Motor neuron (in vitro differentiated cells): ENCODE results near the gene ABR. TPM values are rescaled to one million over a fixed set of nuclear protein-coding genes. Genes with fewer than 3 reads are reported as not detected.
"Not testable (repeated sequence)": the region's sequence is repeated elsewhere in the genome, so short reads cannot be mapped to it uniquely, and the experiment has no call there.

Experiments
- ATAC-seq, 8 experiments: fragments of 200-7000 bp; cut with Tn5 transposase; replicated peaks in 6 of 8; 2 replicates each; pipeline ENCODE4 v1.8.0; 2021; ENCODE audit warnings: mild to moderate bottlenecking in 8 of 8, moderate library complexity in 8 of 8
- H3K27ac ChIP-seq, 2 donors: fragments of 250-450 bp; sonication (Bioruptor Pico); 2 replicates each; pipeline ENCODE4 v1.9.0; 2021; ENCODE audit warnings: antibody characterized with exemption in 2 of 2, mild to moderate bottlenecking in 2 of 2, moderate library complexity in 1 of 2
- H3K4me1 ChIP-seq, 2 donors: fragments of 250-450 bp; sonication (Bioruptor Pico); replicated peaks in 1 of 2; 2 replicates each; pipeline ENCODE4 v1.6.1; 2021; ENCODE audit warnings: antibody characterized with exemption in 2 of 2, mild to moderate bottlenecking in 2 of 2, moderate library complexity in 1 of 2
- H3K4me3 ChIP-seq, 5 donors: fragments of 250-450 bp; sonication (Bioruptor Pico); 2 replicates each; pipeline ENCODE4 v1.9.0; 2021; ENCODE audit warnings: antibody characterized with exemption in 5 of 5, mild to moderate bottlenecking in 5 of 5, moderate library complexity in 4 of 5
- WGBS, 10 experiments: fragments of 450-650 bp; shearing (Covaris generic); methylation state at CpG; one replicate each; pipeline ENCODE4 v1.0.0; 2022; 5-methylcytosine and 5-hydroxymethylcytosine counted together
- in situ Hi-C, 9 experiments: fragments of 400-800 bp; cut with MboI; loops; one replicate each; pipeline ENCODE4 v1.15.0; 2021; ENCODE audit warnings: low sequenced_read_pairs in 9 of 9, low pct_unique_long_range_greater_than_20kb in 2 of 9; ENCODE audit not compliant: unreplicated experiment in 9 of 9
- total RNA-seq, 8 experiments: library from RNA; unstranded; fragments of 300-600 nt; gene quantifications; 2 replicates each; pipeline versions ENCODE4 v1.2.3 to v1.2.4, GENCODE V29; 2022

ABR gene
- total RNA-seq, 8 experiments from 2014 or later: 21.4 to 87.4 (median 33.1) TPM

GRCh38 chr17:1165836-1166235 is 13.9 kb downstream of the ABR start:
- WGBS, 10 experiments: 60 to 70% methylated on average over 2 to 4 of the region's 19 CpGs; no CpG with 5 or more reads in 8 of the 10 experiments
- Histone ChIP-seq H3K4me3 (no peak overlapping the region), H3K27ac (no peak overlapping the region), H3K4me1 (peaks cover 18 to 28% of the 10 kb centered on the region in 2 donors)
- ATAC-seq: no peak
- in situ Hi-C loops: no loop called here

- H3K4me1 ChIP-seq: peaks cover 16 to 24% of the 10 kb centered on the region in 2 donors
- H3K4me3 ChIP-seq: no peak overlapping the region
- in situ Hi-C loops: no loop called here
- no peak overlapping the region for H3K27ac ChIP-seq
- WGBS, 10 experiments: 33 to 100% (median 88%) methylated on average over 1 to 9 of the region's 12 CpGs; no CpG with 5 or more reads in 3 of the 10 experiments
- no peak for ATAC-seq
Observed at GRCh38 chr17:1164935-1165556, 14.7 kb downstream of the ABR start.

- in situ Hi-C loops: no loop called here
- H3K27ac ChIP-seq: no peak overlapping the region
- WGBS, 10 experiments: 81 to 100% (median 92%) methylated on average over 2 to 6 of the region's 16 CpGs; no CpG with 5 or more reads in 4 of the 10 experiments
- ATAC-seq: peak in 3 of 8 experiments; percentile 10 to 19 (median 14)
- no peak overlapping the region for H3K4me3 ChIP-seq
- H3K4me1 ChIP-seq: peaks cover 0 to 8% of the 10 kb centered on the region in 2 donors
Observed at GRCh38 chr17:1162116-1162855, 17.5 kb downstream of the ABR start.

- in situ Hi-C loops: no loop called here
- peak in 4 of 8 experiments; percentile 29 to 71 (median 46) for ATAC-seq
- 47 to 100% (median 81%) methylated on average over 1 to 21 of the region's 32 CpGs; no CpG with 5 or more reads in 3 of the 10 experiments for WGBS, 10 experiments
- Histone ChIP-seq H3K4me3 (no peak overlapping the region), H3K27ac (no peak overlapping the region), H3K4me1 (no peaks in the 10 kb centered on the region)
Observed at GRCh38 chr17:1160591-1161390, 19.0 kb downstream of the ABR start.

GRCh38 chr17:1159431-1160180 is 20.2 kb downstream of the ABR start:
- 87 to 100% (median 97%) methylated on average over 3 to 9 of the region's 28 CpGs; no CpG with 5 or more reads in 7 of the 10 experiments for WGBS, 10 experiments
- H3K27ac ChIP-seq: no peak overlapping the region
- in situ Hi-C loops: no loop called here
- no peak overlapping the region for H3K4me3 ChIP-seq
- H3K4me1 ChIP-seq: peaks cover 1 to 2% of the 10 kb centered on the region in 2 donors
- no peak for ATAC-seq

- in situ Hi-C loops: no loop called here
- Histone ChIP-seq H3K4me1 (peaks cover 9% of the 10 kb centered on the region in 2 donors), H3K4me3 (no peak overlapping the region), H3K27ac (no peak overlapping the region)
- ATAC-seq: no peak
- 60 to 100% (median 94%) methylated on average over 1 to 6 of the region's 8 CpGs; no CpG with 5 or more reads in 2 of the 10 experiments for WGBS, 10 experiments
Observed at GRCh38 chr17:1158879-1159278, 20.9 kb downstream of the ABR start.

GRCh38 chr17:1156864-1157263 is 22.9 kb downstream of the ABR start:
- no peak for ATAC-seq
- H3K27ac ChIP-seq: no peak overlapping the region
- peaks cover 10 to 15% of the 10 kb centered on the region in 2 donors for H3K4me1 ChIP-seq
- no peak overlapping the region for H3K4me3 ChIP-seq
- WGBS, 10 experiments: 60 to 96% (median 93%) methylated on average over 1 to 9 of the region's 12 CpGs; no CpG with 5 or more reads in 3 of the 10 experiments
- in situ Hi-C loops: no loop called here

- no peak overlapping the region for H3K4me3 ChIP-seq
- in situ Hi-C loops: no loop called here
- peaks cover 15 to 18% of the 10 kb centered on the region in 2 donors for H3K4me1 ChIP-seq
- H3K27ac ChIP-seq: no peak overlapping the region
- peak in 4 of 8 experiments; percentile 11 to 77 (median 34) for ATAC-seq
- WGBS, 10 experiments: 30% methylated on average over 2 of the region's 14 CpGs; no CpG with 5 or more reads in 9 of the 10 experiments
Observed at GRCh38 chr17:1154704-1155103, 25.1 kb downstream of the ABR start.

- H3K4me3 ChIP-seq: no peak overlapping the region
- in situ Hi-C loops: no loop called here
- ATAC-seq: peak; percentile 78 to 97 (median 90)
- 0 to 80% (median 58%) methylated on average over 2 to 6 of the region's 30 CpGs; no CpG with 5 or more reads in 7 of the 10 experiments for WGBS, 10 experiments
- peaks cover 15 to 18% of the 10 kb centered on the region in 2 donors for H3K4me1 ChIP-seq
- peak overlapping the region; percentile 69 to 75 for H3K27ac ChIP-seq
Observed at GRCh38 chr17:1153795-1154546, 25.8 kb downstream of the ABR start.

GRCh38 chr17:1152582-1152981 is 27.2 kb downstream of the ABR start:
- ATAC-seq, H3K4me3 ChIP-seq, in situ Hi-C loops, H3K27ac ChIP-seq: not testable (repeated sequence)
- 60 to 100% (median 93%) methylated on average over 2 to 7 of the region's 8 CpGs; no CpG with 5 or more reads in 4 of the 10 experiments for WGBS, 10 experiments
- H3K4me1 ChIP-seq: peaks cover 15 to 23% of the 10 kb centered on the region in 2 donors

GRCh38 chr17:1150863-1151600 is 28.7 kb downstream of the ABR start:
- 40 to 83% (median 78%) methylated on average over 1 to 10 of the region's 12 CpGs; no CpG with 5 or more reads in 4 of the 10 experiments for WGBS, 10 experiments
- no peak overlapping the region for H3K4me3 ChIP-seq
- in situ Hi-C loops: no loop called here
- ATAC-seq: peak in 3 of 8 experiments; percentile 8 to 43 (median 9)
- H3K27ac ChIP-seq: no peak overlapping the region
- H3K4me1 ChIP-seq: peaks cover 17 to 26% of the 10 kb centered on the region in 2 donors
